Upper lobe of left lung (tissue), 6 donors: ENCODE results near the gene TPM2. TPM values are rescaled to one million over a fixed set of nuclear protein-coding genes. Genes with fewer than 3 reads are reported as not detected.
A peak's percentile ranks its signal among the peaks of the same experiment; 100 is the strongest.
"Not testable (repeated sequence)": the region's sequence is repeated elsewhere in the genome, so short reads cannot be mapped to it uniquely, and the experiment has no call there.

Experiments used
- ATAC-seq, 2 donors: fragments of 200-7000 bp; cut with Tn5 transposase; one replicate each; pipeline ENCODE4 v1.9.1; 2022; ENCODE audit warnings: mild to moderate bottlenecking in 2 of 2, moderate library complexity in 2 of 2; ENCODE audit not compliant: low FRiP score in 2 of 2
- DNase-seq, 2 donors: peaks; one replicate each; pipeline ENCODE4 v3.0.0-alpha.2; 2019 to 2020
- H3K27ac ChIP-seq, 4 donors: fragments of 200-600 bp; sonication (generic); one replicate each; pipeline ENCODE4 v1.5.1; 2016 to 2019
- H3K27me3 ChIP-seq, 4 donors: fragments of 200-600 bp; sonication (generic); one replicate each; pipeline ENCODE4 v1.5.1; 2017 to 2019
- H3K36me3 ChIP-seq, 4 donors: fragments of 200-600 bp; sonication (generic); one replicate each; pipeline ENCODE4 v1.5.1; 2016 to 2019
- H3K4me1 ChIP-seq, 4 donors: fragments of 200-600 bp; sonication (generic); one replicate each; pipeline ENCODE4 v1.5.1; 2018 to 2019
- H3K4me3 ChIP-seq, 4 donors: fragments of 200-600 bp; sonication (generic); one replicate each; pipeline ENCODE4 v1.5.1; 2017 to 2019; ENCODE audit warnings: mild to moderate bottlenecking in 2 of 4, moderate library complexity in 1 of 4
- H3K9me3 ChIP-seq, 4 donors: fragments of 200-600 bp; sonication (generic); one replicate each; pipeline ENCODE4 v1.5.1; 2018 to 2019
- CTCF ChIP-seq, 6 experiments: fragments of 450-650 bp in 4 of 6; fragments of 200-600 bp in 2 of 6; sonication (generic) in 2 of 6; IDR thresholded peaks; one replicate each; pipeline ENCODE4 v1.5.1; 2016 to 2019; ENCODE audit warnings: antibody characterized with exemption in 6 of 6
- EP300 ChIP-seq, 4 donors: sonication (generic); formaldehyde crosslinking; IDR thresholded peaks; one replicate each; pipeline ENCODE4 v1.5.1; 2017; ENCODE audit warnings: antibody characterized with exemption in 4 of 4, control low read depth in 2 of 4
- POLR2A ChIP-seq, 4 donors: fragments of 450-650 bp; IDR thresholded peaks; one replicate each; pipeline ENCODE4 v1.5.1; 2016 to 2017; ENCODE audit warnings: antibody characterized with exemption in 4 of 4, mild to moderate bottlenecking in 2 of 4
- POLR2AphosphoS5 ChIP-seq, 2 donors: sonication (generic); formaldehyde crosslinking; IDR thresholded peaks; one replicate each; pipeline ENCODE4 v1.5.1; 2017; ENCODE audit warnings: antibody characterized with exemption in 2 of 2
- WGBS, 2 donors: methylation state at CpG; one replicate each; pipeline ENCODE4 v1.1.5; 2017 to 2018; 5-methylcytosine and 5-hydroxymethylcytosine counted together
- total RNA-seq, 6 donors: library from RNA; depleted of rRNA in 4 of 6; stranded (reverse); fragments of >200 nt in 4 of 6; gene quantifications; one replicate each; pipeline versions ENCODE4 v1.1.0 to v1.2.1, GENCODE V29; 2016 to 2021
- donor health status: DM: no; HTN: no; CAD: no; lungs with moderate emphysema.
- donor health status: DM: no; HTN: yes; CAD: no; lungs with severe emphysema.

TPM2 gene
- total RNA-seq, 6 donors from 2014 or later = 89.3 to 265 (median 214) TPM

- no peaks in the 10 kb centered on the region for H3K27me3 ChIP-seq
- no peaks in the 10 kb centered on the region for H3K9me3 ChIP-seq
- TF ChIP-seq POLR2A (IDR thresholded peaks at IDR 0.05) = peak; percentile 33 to 97 (median 92)
- TF ChIP-seq POLR2AphosphoS5 (IDR thresholded peaks at IDR 0.05) = peak; percentile 91 to 95
- TF ChIP-seq EP300 (IDR thresholded peaks at IDR 0.05) = no peak
- TF ChIP-seq CTCF (IDR thresholded peaks at IDR 0.05) = peak; percentile 94 to 99 (median 99)
- peaks cover 11 to 34% (median 20%) of the 10 kb centered on the region in 4 donors for H3K4me1 ChIP-seq
- H3K4me3 ChIP-seq = peak overlapping the region; percentile 26 to 68 (median 53)
- peak overlapping the region; percentile 82 to 93 (median 88) for H3K27ac ChIP-seq
- DNase-seq (peak; percentile 97 to 99), ATAC-seq (peak; percentile 97 to 99)
- H3K36me3 ChIP-seq = no peaks in the 10 kb centered on the region
- WGBS, 2 donors = 0% methylated on average over 9 to 32 of the region's 58 CpGs
These were observed 43.0 kb downstream of the TPM2 start for GRCh38 chr9:35646533-35647265.

- ATAC-seq (peak; percentile 30 to 80), DNase-seq (peak in 1 of 2 donors; percentile 59)
- 2% methylated on average over 11 of the region's 11 CpGs for WGBS, 2 donors
- Histone ChIP-seq H3K9me3 (no peaks in the 10 kb centered on the region), H3K27ac (peak overlapping the region; percentile 82 to 93 (median 88)), H3K36me3 (no peaks in the 10 kb centered on the region), H3K4me1 (peaks cover 11 to 34% (median 20%) of the 10 kb centered on the region in 4 donors), H3K27me3 (no peaks in the 10 kb centered on the region), H3K4me3 (peak overlapping the region; percentile 18 to 68 (median 53))
- TF ChIP-seq CTCF (IDR thresholded peaks at IDR 0.05) = no peak
- no peak for TF ChIP-seq POLR2A (IDR thresholded peaks at IDR 0.05)
- no peak for TF ChIP-seq POLR2AphosphoS5 (IDR thresholded peaks at IDR 0.05)
- no peak for TF ChIP-seq EP300 (IDR thresholded peaks at IDR 0.05)
These were observed 43.6 kb downstream of the TPM2 start for GRCh38 chr9:35646153-35646532.

GRCh38 chr9:35645736-35646135 lies 44.0 kb downstream of the TPM2 start:
- ATAC-seq, DNase-seq, H3K9me3 ChIP-seq, H3K27me3 ChIP-seq, H3K36me3 ChIP-seq: not testable (repeated sequence)
- WGBS, 2 donors = 35 to 42% methylated on average over 9 to 10 of the region's 10 CpGs
- Histone ChIP-seq H3K4me1 (peaks cover 11 to 34% (median 20%) of the 10 kb centered on the region in 4 donors), H3K4me3 (peak overlapping the region; percentile 18 to 68 (median 53)), H3K27ac (peak overlapping the region; percentile 82 to 93 (median 88))

GRCh38 chr9:35643046-35643445 lies 46.7 kb downstream of the TPM2 start:
- Histone ChIP-seq H3K36me3 (no peaks in the 10 kb centered on the region), H3K4me1 (peaks cover 11 to 23% (median 16%) of the 10 kb centered on the region in 4 donors), H3K9me3 (no peaks in the 10 kb centered on the region), H3K27ac (no peak overlapping the region), H3K27me3 (no peaks in the 10 kb centered on the region), H3K4me3 (no peak overlapping the region)
- DNase-seq (peak in 1 of 2 donors; percentile 16), ATAC-seq (no peak)
- TF ChIP-seq EP300 (IDR thresholded peaks at IDR 0.05) (no peak), POLR2AphosphoS5 (IDR thresholded peaks at IDR 0.05) (no peak), POLR2A (IDR thresholded peaks at IDR 0.05) (no peak), CTCF (IDR thresholded peaks at IDR 0.05) (no peak)
- WGBS, 2 donors = 87 to 97% methylated on average over 12 of the region's 12 CpGs

- H3K27ac ChIP-seq = peak overlapping the region in 1 of 4 donors; percentile 18
- not testable (repeated sequence) for ATAC-seq, H3K9me3 ChIP-seq, H3K27me3 ChIP-seq, DNase-seq, H3K36me3 ChIP-seq, H3K4me3 ChIP-seq
- H3K4me1 ChIP-seq = peaks cover 10 to 18% (median 14%) of the 10 kb centered on the region in 4 donors
- 61 to 71% methylated on average over 3 of the region's 3 CpGs for WGBS, 2 donors
These were observed 48.2 kb downstream of the TPM2 start for GRCh38 chr9:35641478-35641877.

- DNase-seq = not testable (repeated sequence)
These were observed 49.3 kb downstream of the TPM2 start for GRCh38 chr9:35640431-35640830.

More at GRCh38 chr9:35640431-35640830, 49.3 kb downstream of the TPM2 start:
- H3K27ac ChIP-seq, H3K27me3 ChIP-seq, H3K4me3 ChIP-seq, ATAC-seq, H3K9me3 ChIP-seq, H3K36me3 ChIP-seq: not testable (repeated sequence)
- 97 to 98% methylated on average over 15 of the region's 15 CpGs for WGBS, 2 donors
- peaks cover 7 to 20% (median 16%) of the 10 kb centered on the region in 4 donors for H3K4me1 ChIP-seq
